HG03175 (cell line): ENCODE measurements around the gene KRTAP1-3.
"Not testable (repeated sequence)": the region's sequence is repeated elsewhere in the genome, so short reads cannot be mapped to it uniquely, and the experiment has no call there.

Experiments
- ATAC-seq: cut with Tn5 transposase; IDR thresholded peaks from one replicate; pipeline ENCODE4 v1.9.1; 2021; ENCODE audit warnings: mild to moderate bottlenecking, moderate library complexity; ENCODE audit not compliant: unreplicated experiment

KRTAP1-3 gene, protein sequence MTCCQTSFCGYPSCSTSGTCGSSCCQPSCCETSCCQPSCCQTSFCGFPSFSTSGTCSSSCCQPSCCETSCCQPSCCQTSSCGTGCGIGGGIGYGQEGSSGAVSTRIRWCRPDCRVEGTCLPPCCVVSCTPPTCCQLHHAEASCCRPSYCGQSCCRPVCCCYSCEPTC

DNA sequence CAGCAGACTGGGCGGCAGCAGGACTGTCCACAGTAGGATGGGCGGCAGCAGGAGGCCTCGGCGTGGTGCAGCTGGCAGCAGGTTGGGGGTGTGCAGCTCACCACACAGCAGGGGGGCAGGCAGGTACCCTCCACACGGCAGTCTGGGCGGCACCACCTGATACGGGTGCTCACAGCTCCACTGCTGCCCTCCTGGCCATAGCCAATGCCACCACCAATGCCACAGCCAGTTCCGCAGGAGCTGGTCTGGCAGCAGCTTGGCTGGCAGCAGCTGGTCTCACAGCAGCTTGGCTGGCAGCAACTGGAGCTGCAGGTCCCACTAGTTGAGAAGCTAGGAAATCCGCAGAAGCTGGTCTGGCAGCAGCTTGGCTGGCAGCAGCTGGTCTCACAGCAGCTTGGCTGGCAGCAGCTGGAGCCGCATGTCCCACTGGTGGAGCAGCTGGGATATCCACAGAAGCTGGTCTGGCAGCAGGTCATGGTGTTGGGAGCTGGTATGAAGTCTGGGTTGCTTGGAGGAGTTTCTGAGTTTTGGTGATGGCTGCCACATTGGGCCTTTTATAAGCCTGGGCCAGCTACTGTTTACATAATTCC lies at the start of gene KRTAP1-3:
Gene KRTAP1-3, minus strand, starts transcription at position 529 of the 590 bp plus-strand sequence. Its CDS starts 53 bp downstream, at position 476.
- not testable (repeated sequence) for ATAC-seq

DNA sequence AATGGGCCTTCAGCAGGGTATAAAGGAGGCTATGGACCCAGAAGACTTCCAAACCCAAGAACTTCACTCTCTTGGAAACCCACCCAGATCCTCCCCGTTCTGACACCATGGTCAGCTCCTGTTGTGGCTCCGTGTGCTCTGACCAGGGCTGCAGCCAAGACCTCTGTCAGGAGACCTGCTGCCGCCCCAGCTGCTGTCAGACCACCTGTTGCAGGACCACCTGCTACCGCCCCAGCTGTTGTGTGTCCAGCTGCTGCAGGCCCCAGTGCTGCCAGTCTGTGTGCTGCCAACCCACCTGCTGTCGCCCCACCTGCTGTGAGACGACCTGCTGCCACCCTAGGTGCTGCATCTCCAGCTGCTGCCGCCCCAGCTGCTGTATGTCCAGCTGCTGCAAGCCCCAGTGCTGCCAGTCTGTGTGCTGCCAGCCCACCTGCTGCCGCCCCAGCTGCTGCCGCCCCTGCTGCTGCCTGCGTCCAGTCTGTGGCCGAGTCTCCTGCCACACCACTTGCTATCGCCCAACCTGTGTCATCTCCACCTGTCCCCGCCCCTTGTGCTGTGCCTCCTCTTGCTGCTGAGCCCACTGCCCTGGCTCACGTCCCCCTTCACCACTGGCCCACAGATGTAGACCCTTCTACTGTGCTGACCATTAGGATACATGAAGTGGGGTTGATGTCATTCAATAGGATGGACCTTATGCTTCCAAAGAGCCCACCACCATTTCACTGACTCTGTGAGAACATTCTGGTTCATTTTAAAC lies 49.6 kb upstream of the KRTAP1-3 start, which contains the start of gene KRTAP4-7:
Gene KRTAP4-7, plus strand, starts transcription at position 51 of the 757 bp plus-strand sequence. Its CDS starts 57 bp downstream, at position 108.
- not testable (repeated sequence) for ATAC-seq

DNA sequence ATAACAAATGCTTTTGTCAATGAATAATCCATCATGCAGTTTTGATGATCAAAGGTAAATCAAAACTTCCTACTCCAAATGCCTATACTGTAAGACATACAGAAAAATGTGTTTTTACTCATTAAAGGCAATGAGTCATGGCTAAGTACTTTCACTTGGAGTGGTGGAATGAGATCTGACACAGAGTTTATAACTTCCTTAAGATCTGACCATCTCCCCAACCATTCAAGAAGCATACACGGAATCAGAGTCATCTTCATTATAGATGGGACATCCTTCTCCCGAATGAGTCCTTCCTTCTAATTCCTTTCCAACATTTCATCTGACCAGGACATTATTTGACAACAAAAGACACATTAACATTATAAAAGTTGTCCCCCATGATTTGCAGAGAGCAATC lies 48.8 kb upstream of the KRTAP1-3 start:
- ATAC-seq, result not testable (repeated sequence)

DNA sequence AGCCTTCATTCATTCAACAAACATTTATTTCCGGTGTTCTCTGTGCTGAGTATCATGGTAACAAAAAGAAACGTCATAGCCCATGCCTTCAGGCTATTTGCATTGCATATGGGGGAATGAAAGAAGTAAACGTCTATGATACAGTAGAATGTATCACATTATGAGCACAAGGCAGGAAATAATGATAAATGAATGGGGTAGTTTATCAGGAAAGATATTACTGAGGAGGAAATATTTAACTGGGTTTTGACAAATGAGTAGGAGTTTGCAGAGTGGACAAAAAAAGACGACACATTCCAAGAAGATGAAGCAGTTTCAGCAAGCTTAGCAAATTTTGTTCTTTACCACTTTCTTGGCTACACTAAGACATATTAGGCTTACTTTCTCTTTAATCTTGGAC lies 48.0 kb upstream of the KRTAP1-3 start:
- ATAC-seq, result no peak

DNA sequence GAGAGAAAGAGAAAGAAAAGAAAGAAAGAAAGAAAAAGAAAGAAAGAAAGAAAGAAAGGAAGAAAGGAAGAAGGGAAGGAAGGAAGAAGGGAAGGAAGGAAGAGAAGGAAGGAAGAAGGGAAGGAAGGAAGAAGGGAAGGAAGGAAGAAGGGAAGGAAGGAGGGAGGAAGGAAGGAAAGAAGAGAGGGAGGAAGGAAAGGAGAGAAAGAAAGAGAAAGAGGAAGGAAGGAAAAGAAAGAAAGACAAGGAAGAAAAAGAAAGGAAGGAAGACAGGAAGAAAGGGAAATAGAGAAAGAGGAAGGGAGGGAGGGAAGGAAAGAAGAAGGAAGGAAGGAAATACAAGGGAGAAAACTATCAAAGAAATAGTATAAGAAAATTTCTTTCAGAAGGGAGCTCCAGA lies 42.1 kb upstream of the KRTAP1-3 start:
- no peak for ATAC-seq

DNA sequence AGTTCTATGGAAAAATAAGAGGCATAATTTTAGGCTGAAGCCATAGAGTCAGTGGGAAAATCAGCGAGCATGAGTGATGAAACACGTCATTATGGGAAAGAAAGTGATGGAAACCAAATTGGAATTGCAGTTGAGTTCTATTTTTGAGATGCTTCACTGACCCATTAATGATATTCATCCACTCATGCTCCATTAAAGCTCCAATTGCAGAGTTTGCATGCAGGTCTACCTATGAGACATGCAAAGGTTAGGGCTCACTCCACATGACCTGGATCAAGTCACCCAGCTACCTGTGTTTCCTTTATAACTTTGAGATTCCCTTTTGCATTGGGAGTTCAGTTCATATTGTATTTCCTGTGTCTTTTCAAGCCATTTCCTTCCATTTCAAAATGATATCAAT lies 39.0 kb upstream of the KRTAP1-3 start:
- no peak for ATAC-seq

DNA sequence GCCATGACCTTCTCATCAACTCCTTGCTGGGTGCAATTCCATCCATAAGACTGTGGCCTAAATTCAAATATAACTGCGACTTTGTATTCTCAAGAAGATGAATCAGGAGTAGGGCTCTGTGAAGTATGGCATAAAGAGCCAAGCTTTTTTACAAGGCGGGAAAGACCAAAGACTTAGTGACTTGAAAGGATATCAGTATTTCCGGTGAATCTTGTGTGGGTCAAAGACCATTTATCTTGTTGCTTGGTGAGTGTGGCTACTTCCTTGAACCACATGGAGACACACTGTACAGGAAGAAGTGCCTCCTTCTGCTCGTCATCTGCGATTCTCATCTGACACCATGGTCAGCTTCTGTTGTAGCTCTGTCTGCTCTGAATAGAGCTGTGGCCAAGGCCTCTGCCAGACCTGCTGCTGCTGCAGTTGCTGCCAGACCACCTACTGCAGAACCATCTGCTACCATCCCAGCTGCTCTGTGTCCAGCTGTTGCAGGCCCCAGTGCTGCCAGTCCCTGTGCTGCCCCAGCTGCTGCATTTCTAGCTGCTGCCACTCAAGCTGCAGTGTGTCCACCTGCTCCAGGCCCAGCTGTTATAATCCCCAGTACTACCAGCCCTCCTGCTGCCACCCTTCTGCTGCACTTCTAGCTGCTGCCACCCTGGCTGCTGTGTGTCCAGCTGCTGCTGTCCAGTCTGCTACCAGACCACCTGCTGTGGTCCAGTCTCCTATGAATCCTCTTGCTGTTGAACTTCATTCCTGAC lies 37.1 kb upstream of the KRTAP1-3 start:
- no peak for ATAC-seq

DNA sequence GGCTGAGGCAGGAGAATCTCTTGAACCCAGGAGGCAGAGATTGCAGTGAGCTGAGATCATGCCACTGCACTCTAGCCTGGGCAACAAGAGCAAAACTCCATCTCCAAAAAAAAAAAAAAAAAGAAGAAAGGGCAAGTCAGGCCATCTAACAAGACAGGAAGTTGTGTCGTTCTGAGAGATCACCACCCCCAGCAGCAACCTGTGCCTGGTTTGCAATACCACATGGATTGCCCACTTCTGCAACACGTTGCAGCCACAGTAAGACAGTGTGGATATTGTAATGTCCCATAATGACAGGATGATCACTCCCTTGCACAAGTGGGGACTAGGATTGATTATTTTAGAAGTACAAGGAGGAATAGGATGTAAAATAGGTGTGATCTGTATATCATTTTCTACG lies 34.4 kb upstream of the KRTAP1-3 start:
- no peak for ATAC-seq

DNA sequence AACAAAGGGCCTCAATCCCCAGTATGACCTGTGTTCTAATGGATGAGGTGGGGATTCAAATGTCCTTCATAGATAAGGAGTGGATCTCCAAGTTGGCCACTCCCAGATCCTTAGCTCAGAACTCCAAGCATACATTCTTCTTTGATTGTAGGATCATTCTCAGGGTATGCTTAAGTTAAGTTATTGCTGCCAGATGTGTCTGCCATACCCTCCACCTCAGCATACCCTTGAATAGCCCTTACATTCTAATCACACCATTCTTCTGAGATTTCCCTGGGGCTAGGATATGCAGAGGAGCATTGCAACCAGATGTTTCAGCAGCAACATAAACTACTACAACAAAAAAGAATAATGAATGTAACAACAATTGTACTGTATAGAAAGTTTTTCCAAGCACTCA lies 32.6 kb upstream of the KRTAP1-3 start:
- no peak for ATAC-seq

DNA sequence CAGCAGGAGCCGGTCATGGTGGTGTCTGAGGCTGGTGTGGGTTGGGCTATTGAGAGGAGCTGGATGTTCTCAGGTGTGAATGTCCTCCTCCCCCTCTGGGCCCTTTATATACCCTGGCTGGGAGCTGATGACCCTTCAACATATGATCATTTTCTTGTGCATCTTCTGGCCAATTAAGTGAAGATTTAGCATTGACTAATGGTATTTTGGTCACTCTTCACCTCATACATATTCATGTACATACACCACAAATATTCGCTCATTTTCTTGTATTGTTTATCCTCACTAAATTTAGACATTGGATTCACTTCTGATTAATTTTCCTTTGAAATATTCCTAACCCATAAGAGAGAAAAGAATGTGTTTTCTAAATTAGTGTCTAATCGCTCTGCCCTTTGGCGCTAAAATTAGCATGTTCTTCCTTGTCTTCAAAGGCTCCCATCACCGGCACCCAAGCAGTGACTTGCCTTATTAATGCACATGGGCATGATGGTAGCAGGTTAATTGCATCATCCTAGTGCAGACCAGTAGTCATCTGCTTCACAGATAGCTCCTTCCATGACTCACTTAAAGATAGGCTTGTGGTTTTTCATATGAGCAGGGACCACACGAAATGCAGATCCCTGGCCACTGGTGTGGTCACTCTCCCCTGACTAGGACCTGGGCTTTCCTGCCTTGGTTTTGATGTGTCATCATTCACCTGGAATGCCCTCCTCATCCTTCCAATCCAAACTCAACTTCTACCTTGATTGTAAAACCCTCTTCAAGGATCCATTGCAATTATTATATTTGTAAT lies 31.4 kb upstream of the KRTAP1-3 start, which contains the start of gene KRTAP2-4:
Gene KRTAP2-4, minus strand, starts transcription at position 51 of the 796 bp plus-strand sequence. Its CDS starts 34 bp downstream, at position 17.
- ATAC-seq, result no peak

DNA sequence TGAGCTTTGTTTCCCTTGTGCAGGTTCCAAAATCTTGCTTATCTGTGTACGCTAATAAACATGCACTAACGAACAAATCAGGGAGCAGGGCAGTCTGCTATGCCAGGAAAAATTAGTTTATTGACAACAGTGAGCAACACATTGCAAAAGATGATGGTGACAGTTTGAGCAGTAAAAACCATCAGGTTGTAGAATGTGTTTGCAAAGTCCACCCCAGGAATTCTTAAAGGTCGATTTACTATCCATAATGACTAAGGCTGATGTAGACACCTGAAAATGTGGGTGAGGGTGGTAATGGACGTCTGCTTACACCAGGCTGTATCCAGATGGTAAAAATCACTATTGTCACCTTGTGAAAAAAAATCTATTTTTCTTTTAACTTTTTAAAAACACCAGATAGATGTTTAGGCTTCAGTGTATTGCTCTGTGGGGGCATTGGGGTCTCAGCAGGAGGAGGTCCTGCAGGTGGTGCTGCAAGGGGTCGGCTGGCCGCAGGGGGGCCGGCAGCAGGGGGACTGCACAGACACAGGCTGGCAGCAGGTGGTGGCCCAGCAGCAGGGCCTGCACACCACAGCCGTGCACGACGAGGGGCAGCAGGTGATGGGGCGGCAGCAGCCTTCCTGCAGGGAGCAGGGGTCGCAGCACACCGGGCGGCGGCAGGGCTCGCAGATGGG lies 30.5 kb upstream of the KRTAP1-3 start:
- ATAC-seq, result not testable (repeated sequence)

DNA sequence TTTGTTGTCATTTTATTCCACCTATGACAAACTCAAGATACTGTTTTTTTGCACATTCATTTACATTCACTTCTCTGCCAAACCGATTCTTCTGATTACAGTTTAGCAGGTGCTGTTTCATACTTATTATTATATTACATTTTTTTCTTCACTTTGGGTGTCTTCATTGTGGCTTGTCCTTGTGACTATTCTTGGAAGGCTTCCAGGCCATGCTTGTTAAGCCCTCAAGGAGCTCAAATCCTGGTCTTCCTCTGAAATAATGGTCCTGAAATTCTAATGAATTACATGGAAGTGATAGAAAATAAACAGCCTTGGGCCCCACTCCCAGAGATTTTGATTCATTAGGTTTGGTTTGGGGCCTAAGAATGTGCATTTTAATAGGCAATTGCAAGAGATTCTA lies 29.6 kb upstream of the KRTAP1-3 start:
- ATAC-seq, result no peak

DNA sequence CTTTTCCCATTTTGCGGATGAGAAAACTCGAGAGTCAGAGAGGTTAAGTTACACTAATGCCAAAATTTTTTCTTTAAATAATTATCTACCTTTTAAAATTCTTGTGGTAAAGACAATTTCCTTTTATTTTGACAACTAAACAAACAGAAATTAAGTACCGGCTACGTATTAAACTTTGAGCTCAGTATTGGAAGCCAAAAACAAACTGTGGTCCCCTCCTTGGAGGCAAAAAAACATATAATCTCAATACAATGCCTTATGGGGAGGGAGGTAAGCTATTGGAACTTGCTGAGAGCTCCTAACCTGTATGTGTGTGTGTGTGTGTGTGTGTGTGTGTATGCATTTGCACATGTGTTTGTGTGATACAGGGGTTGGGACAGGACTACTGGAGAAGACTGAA lies 28.8 kb upstream of the KRTAP1-3 start:
- no peak for ATAC-seq

DNA sequence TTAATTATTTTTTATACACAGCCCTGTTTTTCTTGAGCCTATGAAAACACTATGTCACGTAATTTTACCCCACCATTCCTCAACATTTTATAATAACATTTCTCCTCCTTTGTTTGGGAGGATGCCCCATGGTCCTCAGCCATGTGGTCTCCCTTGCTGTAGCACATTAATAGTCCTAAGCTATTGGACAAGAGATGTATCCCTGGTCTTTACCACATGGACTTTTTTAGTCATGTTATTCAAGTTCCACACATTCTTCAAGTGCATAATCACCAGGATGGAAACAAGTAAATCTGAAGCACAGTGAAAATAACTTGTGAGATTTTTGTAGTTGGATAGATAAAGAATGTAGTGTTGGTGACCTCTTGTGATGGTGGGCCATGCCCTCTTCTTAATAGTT lies 27.3 kb upstream of the KRTAP1-3 start:
- no peak for ATAC-seq

DNA sequence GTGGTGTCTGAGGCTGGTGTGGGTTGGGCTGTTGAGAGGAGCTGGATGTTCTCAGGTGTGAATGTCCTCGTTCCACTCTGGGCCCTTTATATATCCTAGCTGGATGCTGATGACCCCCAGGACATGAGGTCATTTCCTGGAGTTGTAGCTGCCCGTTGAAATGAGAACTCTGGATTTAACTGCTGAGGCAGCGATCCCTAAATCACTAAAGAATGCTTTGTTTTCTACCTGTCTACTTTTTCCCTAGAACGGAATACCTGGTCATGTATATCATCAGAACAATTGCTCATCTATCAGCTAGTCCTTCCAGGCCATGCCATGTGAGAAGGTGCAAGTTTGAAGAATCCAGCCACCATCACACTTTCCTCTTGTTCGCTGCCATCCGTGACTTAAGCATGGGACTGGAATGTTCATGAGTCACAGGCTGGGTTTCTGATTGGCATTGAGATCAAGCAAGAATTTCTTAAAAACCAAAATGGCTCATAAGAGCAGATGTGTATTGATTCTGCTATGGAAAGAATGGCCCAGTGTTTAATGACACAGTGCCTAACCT lies 25.5 kb upstream of the KRTAP1-3 start, which contains the start of gene KRTAP2-3:
Gene KRTAP2-3, minus strand, starts transcription at position 63 of the 553 bp plus-strand sequence. CDS start 64 bp downstream, outside the sequence.
- no peak for ATAC-seq

DNA sequence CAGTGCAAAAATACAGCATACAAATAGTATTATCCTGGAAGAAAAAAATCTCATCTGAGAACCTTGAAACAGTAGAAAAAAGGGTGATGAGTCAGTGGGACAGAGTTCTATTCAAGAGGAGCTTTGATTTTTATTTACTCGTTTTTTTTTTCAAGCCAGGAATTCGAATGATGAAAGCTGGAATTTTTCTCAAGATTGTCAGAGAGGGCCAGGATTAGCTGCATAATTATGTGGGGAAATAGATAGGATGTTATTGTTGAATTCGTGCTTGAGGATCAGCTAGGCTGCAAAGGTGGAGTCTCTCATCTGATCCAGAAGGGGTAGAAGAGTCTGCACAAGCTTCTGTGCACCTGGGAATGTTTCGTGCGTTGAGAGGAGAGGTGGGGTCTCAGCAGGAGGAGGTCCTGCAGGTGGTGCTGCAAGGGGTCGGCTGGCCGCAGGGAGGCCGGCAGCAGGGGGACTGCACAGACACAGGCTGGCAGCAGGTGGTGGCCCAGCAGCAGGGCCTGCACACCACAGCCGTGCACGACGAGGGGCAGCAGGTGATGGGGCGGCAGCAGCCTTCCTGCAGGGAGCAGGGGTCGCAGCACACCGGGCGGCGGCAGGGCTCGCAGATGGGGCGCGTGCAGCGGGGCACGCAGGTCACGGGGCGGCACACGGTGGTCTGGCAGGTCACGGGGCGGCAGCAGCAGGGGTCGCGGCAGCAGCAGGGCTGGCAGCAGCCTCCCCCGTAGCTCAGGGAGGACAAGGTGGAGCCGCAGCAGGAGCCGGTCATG lies 24.8 kb upstream of the KRTAP1-3 start:
- not testable (repeated sequence) for ATAC-seq

DNA sequence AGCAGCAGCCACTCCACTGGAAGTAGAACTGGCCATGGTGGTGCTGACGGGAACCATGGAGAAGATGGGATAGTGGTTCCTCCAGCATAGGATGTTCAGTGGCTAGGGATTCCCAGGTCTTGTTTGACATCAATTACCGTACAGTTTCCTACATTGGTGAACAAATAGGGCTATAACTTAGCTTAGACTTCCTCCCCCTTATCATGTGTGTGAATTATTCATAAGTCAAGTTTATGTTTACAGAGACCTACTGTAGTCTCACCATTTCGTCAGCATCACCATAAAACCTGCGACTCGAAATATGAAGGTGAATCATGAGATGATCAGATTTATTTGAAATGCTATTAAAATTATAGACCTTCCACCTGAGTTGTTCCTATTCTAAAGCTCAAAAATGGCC lies 24.1 kb upstream of the KRTAP1-3 start:
- no peak for ATAC-seq

DNA sequence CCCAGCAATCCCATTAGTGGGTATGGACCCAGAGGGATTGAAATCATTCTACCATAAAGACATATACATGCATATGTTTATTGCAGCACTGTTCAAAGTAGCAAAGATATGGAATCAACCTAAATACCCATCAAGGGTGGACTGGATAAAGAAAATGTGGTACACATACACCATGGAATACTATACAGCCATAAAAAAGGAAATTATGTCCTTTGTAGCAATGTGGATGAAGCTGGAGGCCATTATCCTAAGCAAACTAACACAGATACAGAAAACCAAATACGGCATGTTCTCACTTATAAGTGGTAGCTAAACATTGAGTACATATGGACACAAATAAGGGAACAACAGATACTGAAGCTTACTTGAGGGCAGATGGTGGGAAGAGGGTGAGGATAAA lies 22.9 kb upstream of the KRTAP1-3 start:
- no peak for ATAC-seq

DNA sequence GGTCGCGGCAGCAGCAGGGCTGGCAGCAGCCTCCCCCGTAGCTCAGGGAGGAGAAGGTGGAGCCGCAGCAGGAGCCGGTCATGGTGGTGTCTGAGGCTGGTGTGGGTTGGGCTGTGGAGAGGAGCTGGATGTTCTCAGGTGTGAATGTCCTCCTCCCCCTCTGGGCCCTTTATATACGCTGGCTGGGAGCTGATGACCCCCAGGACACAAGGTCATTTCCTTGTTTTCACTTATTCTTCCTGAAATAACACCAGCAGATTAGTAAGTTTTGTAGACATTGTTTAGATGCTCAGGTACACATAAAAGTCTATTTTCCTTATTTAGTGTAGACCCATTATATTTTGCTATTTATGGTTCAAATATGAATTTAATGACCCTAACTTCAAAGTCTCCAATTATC lies 20.5 kb upstream of the KRTAP1-3 start, which contains the start of gene KRTAP2-2:
Gene KRTAP2-2, minus strand, starts transcription at position 101 of the 400 bp plus-strand sequence. Its CDS starts 19 bp downstream, at position 82.
- not testable (repeated sequence) for ATAC-seq
